ENCODE data around the gene FKBP4.

Gene FKBP4

GRCh38 chr12:2776129-2776806 lies 18.5 kb upstream of the FKBP4 start:
- Histone ChIP-seq H3K4me1 (ENCODE audit: control insufficient read depth, insufficient read depth, low read length) (no peaks in the 10 kb centered on the region), H3K4me3 (ENCODE audit: low read length) (no peak overlapping the region), H3K27me3 (ENCODE audit: control insufficient read depth, insufficient read depth, low read length) (no peaks in the 10 kb centered on the region), H3K9me3 (ENCODE audit: control insufficient read depth, insufficient read depth, low read length) (no peaks in the 10 kb centered on the region), H3K36me3 (ENCODE audit: control insufficient read depth, insufficient read depth, low read length) (no peaks in the 10 kb centered on the region), H3K27ac (ENCODE audit: low read length) (no peak overlapping the region)
- WGBS (ENCODE audit: insufficient coverage, insufficient read length): no CpG with 5 or more reads among the region's 20 CpGs
- DNase-seq (ENCODE audit: low read depth, low spot score): no peak

- no CpG with 5 or more reads among the region's 4 CpGs for WGBS (ENCODE audit: insufficient coverage, insufficient read length)
- H3K27me3 ChIP-seq (ENCODE audit: control insufficient read depth, insufficient read depth, low read length): no peaks in the 10 kb centered on the region; the same call in 1 of the 2 replicates
- no peaks in the 10 kb centered on the region for H3K4me1 ChIP-seq (ENCODE audit: control insufficient read depth, insufficient read depth, low read length)
- no peak overlapping the region for H3K27ac ChIP-seq (ENCODE audit: low read length)
- no peak for DNase-seq (ENCODE audit: low read depth, low spot score)
- no peaks in the 10 kb centered on the region for H3K36me3 ChIP-seq (ENCODE audit: control insufficient read depth, insufficient read depth, low read length)
- no peaks in the 10 kb centered on the region for H3K9me3 ChIP-seq (ENCODE audit: control insufficient read depth, insufficient read depth, low read length)
- H3K4me3 ChIP-seq (ENCODE audit: low read length): no peak overlapping the region
Observed at GRCh38 chr12:2779281-2779680, 15.5 kb upstream of the FKBP4 start.

- H3K4me3 ChIP-seq (ENCODE audit: low read length): no peak overlapping the region
- no peaks in the 10 kb centered on the region; the same call in 1 of the 2 replicates for H3K27me3 ChIP-seq (ENCODE audit: control insufficient read depth, insufficient read depth, low read length)
- no CpG with 5 or more reads among the region's 25 CpGs for WGBS (ENCODE audit: insufficient coverage, insufficient read length)
Observed at GRCh38 chr12:2783936-2784600, 10.7 kb upstream of the FKBP4 start.

GRCh38 chr12:2785017-2785416 lies 9.8 kb upstream of the FKBP4 start:
- Histone ChIP-seq H3K27ac (ENCODE audit: low read length) (no peak overlapping the region), H3K4me1 (ENCODE audit: control insufficient read depth, insufficient read depth, low read length) (no peaks in the 10 kb centered on the region), H3K9me3 (ENCODE audit: control insufficient read depth, insufficient read depth, low read length) (no peaks in the 10 kb centered on the region), H3K27me3 (ENCODE audit: control insufficient read depth, insufficient read depth, low read length) (no peaks in the 10 kb centered on the region; the same call in 1 of the 2 replicates), H3K4me3 (ENCODE audit: low read length) (no peak overlapping the region), H3K36me3 (ENCODE audit: control insufficient read depth, insufficient read depth, low read length) (no peaks in the 10 kb centered on the region)
- no CpG with 5 or more reads among the region's 5 CpGs for WGBS (ENCODE audit: insufficient coverage, insufficient read length)
- DNase-seq (ENCODE audit: low read depth, low spot score): no peak

More at GRCh38 chr12:2783936-2784600, 10.7 kb upstream of the FKBP4 start:
- Histone ChIP-seq H3K4me1 (ENCODE audit: control insufficient read depth, insufficient read depth, low read length) (no peaks in the 10 kb centered on the region), H3K9me3 (ENCODE audit: control insufficient read depth, insufficient read depth, low read length) (no peaks in the 10 kb centered on the region), H3K36me3 (ENCODE audit: control insufficient read depth, insufficient read depth, low read length) (no peaks in the 10 kb centered on the region), H3K27ac (ENCODE audit: low read length) (no peak overlapping the region)
- DNase-seq (ENCODE audit: low read depth, low spot score): peak; percentile 72

GRCh38 chr12:2791089-2791488 lies 3.7 kb upstream of the FKBP4 start:
- 0 out of 2 replicates have a peak, but pooled peaks cover 1% of the 10 kb centered on the region for H3K4me1 ChIP-seq (ENCODE audit: control insufficient read depth, insufficient read depth, low read length)
- no CpG with 5 or more reads among the region's 6 CpGs for WGBS (ENCODE audit: insufficient coverage, insufficient read length)
- H3K4me3 ChIP-seq (ENCODE audit: low read length): no peak overlapping the region

GRCh38 chr12:2792671-2793500 lies 1.9 kb upstream of the FKBP4 start:
- Histone ChIP-seq H3K4me3 (ENCODE audit: low read length) (no peak overlapping the region), H3K4me1 (ENCODE audit: control insufficient read depth, insufficient read depth, low read length) (peaks cover 1% of the 10 kb centered on the region; the same call in 1 of the 2 replicates), H3K27ac (ENCODE audit: low read length) (no peak overlapping the region), H3K36me3 (ENCODE audit: control insufficient read depth, insufficient read depth, low read length) (peaks cover 5% of the 10 kb centered on the region), H3K27me3 (ENCODE audit: control insufficient read depth, insufficient read depth, low read length) (no peaks in the 10 kb centered on the region), H3K9me3 (ENCODE audit: control insufficient read depth, insufficient read depth, low read length) (no peaks in the 10 kb centered on the region)
- 100% methylated on average over 1 of the region's 25 CpGs for WGBS (ENCODE audit: insufficient coverage, insufficient read length)
- DNase-seq (ENCODE audit: low read depth, low spot score): no peak

More at GRCh38 chr12:2791089-2791488, 3.7 kb upstream of the FKBP4 start:
- no peak for DNase-seq (ENCODE audit: low read depth, low spot score)
- Histone ChIP-seq H3K27ac (ENCODE audit: low read length) (no peak overlapping the region), H3K9me3 (ENCODE audit: control insufficient read depth, insufficient read depth, low read length) (no peaks in the 10 kb centered on the region), H3K36me3 (ENCODE audit: control insufficient read depth, insufficient read depth, low read length) (no peaks in the 10 kb centered on the region), H3K27me3 (ENCODE audit: control insufficient read depth, insufficient read depth, low read length) (no peaks in the 10 kb centered on the region)

GRCh38 chr12:2793561-2793960 lies 1.2 kb upstream of the FKBP4 start:
- H3K9me3 ChIP-seq (ENCODE audit: control insufficient read depth, insufficient read depth, low read length): no peaks in the 10 kb centered on the region
- no CpG with 5 or more reads among the region's 21 CpGs for WGBS (ENCODE audit: insufficient coverage, insufficient read length)
- no peaks in the 10 kb centered on the region for H3K27me3 ChIP-seq (ENCODE audit: control insufficient read depth, insufficient read depth, low read length)
- no peak for DNase-seq (ENCODE audit: low read depth, low spot score)
- no peak overlapping the region for H3K27ac ChIP-seq (ENCODE audit: low read length)
- peaks cover 10% of the 10 kb centered on the region for H3K36me3 ChIP-seq (ENCODE audit: control insufficient read depth, insufficient read depth, low read length)
- H3K4me3 ChIP-seq (ENCODE audit: low read length): no peak overlapping the region; the same call in 1 of the 2 replicates
- H3K4me1 ChIP-seq (ENCODE audit: control insufficient read depth, insufficient read depth, low read length): peaks cover 1% of the 10 kb centered on the region; the same call in 1 of the 2 replicates

- Histone ChIP-seq H3K27ac (ENCODE audit: low read length) (no peak overlapping the region), H3K36me3 (ENCODE audit: control insufficient read depth, insufficient read depth, low read length) (peaks cover 17% of the 10 kb centered on the region), H3K27me3 (ENCODE audit: control insufficient read depth, insufficient read depth, low read length) (no peaks in the 10 kb centered on the region), H3K4me1 (ENCODE audit: control insufficient read depth, insufficient read depth, low read length) (peaks cover 1% of the 10 kb centered on the region; the same call in 1 of the 2 replicates), H3K4me3 (ENCODE audit: low read length) (peak overlapping the region; percentile 55; the same call in 1 of the 2 replicates), H3K9me3 (ENCODE audit: control insufficient read depth, insufficient read depth, low read length) (no peaks in the 10 kb centered on the region)
- DNase-seq (ENCODE audit: low read depth, low spot score): no peak
- WGBS (ENCODE audit: insufficient coverage, insufficient read length): no CpG with 5 or more reads among the region's 49 CpGs
Observed at GRCh38 chr12:2794191-2794735, 507 bp upstream of the FKBP4 start.

GRCh38 chr12:2795291-2796186 lies 769 bp downstream of the FKBP4 start:
- no peaks in the 10 kb centered on the region for H3K9me3 ChIP-seq (ENCODE audit: control insufficient read depth, insufficient read depth, low read length)

More at GRCh38 chr12:2795291-2796186, 769 bp downstream of the FKBP4 start:
- Histone ChIP-seq H3K27ac (ENCODE audit: low read length) (no peak overlapping the region), H3K36me3 (ENCODE audit: control insufficient read depth, insufficient read depth, low read length) (peaks cover 30% of the 10 kb centered on the region), H3K4me1 (ENCODE audit: control insufficient read depth, insufficient read depth, low read length) (peaks cover 1% of the 10 kb centered on the region; the same call in 1 of the 2 replicates), H3K4me3 (ENCODE audit: low read length) (peak overlapping the region; percentile 55), H3K27me3 (ENCODE audit: control insufficient read depth, insufficient read depth, low read length) (no peaks in the 10 kb centered on the region)
- no peak for DNase-seq (ENCODE audit: low read depth, low spot score)
- no CpG with 5 or more reads among the region's 111 CpGs for WGBS (ENCODE audit: insufficient coverage, insufficient read length)

Measured in iPS DF 6.9 (cell line).